DMS153 treated with DMSO at 0.1 percent for 48 hours (cell line): ENCODE results near the gene CEBPA.
"Not testable (repeated sequence)": the region's sequence is repeated elsewhere in the genome, so short reads cannot be mapped to it uniquely, and the experiment has no call there.

Experiments used
- DNase-seq: peaks from one replicate; lab custom pipeline; 2025; ENCODE audit not compliant: unreplicated experiment; lab: John Stamatoyannopoulos, UW

The CEBPA gene

GRCh38 chr19:33301144-33301899 lies 1.0 kb downstream of the CEBPA start:
- no peak for DNase-seq

DNA sequence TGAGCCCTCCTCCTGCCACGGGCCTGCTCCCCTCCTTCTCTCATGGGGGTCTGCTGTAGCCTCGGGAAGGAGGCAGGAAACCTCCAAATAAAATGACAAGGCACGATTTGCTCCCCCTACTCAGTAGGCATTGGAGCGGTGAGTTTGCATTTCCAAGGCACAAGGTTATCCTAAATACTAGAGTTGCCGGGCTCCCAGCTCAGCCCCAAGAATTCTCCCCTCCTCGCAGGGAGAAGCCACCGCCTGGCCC lies 1.5 kb downstream of the CEBPA start:
- no peak for DNase-seq

DNA sequence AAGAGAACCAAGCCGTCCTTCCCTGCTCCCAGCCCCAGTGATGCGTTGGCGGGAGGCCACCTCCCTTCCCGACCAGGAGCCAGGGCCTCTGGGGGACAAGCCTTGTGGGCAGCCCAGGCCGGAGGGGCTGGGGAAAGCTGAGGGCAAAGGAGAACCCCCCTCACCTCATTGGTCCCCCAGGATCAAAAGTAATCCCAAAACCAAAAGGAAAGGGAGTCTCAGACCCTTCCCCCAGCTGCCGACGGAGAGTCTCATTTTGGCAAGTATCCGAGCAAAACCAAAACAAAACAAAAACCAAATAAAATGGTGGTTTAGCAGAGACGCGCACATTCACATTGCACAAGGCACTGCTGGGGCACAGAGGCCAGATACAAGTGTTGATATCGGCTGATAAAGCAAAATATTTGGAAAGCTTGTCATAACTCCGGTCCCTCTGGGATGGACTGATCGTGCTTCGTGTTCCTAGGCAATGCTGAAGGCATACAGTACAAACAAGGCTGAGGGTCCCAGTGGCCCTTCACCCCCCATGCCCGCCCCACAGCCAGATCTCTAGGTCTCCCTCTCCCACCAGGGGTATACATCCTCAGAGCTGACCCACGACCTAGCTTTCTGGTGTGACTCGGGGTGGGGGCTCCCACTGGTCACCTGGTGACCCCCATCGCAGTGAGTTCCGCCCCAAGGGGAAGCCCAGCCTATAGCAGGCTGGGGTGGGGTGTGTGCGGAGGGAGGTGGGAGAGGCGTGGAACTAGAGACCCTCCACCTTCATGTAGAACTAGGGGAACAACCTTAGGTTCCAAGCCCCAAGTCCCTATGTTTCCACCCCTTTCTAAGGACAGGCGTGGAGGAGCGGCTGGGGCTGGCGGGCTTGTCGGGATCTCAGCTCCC lies 2.1 kb downstream of the CEBPA start:
- no peak for DNase-seq

DNA sequence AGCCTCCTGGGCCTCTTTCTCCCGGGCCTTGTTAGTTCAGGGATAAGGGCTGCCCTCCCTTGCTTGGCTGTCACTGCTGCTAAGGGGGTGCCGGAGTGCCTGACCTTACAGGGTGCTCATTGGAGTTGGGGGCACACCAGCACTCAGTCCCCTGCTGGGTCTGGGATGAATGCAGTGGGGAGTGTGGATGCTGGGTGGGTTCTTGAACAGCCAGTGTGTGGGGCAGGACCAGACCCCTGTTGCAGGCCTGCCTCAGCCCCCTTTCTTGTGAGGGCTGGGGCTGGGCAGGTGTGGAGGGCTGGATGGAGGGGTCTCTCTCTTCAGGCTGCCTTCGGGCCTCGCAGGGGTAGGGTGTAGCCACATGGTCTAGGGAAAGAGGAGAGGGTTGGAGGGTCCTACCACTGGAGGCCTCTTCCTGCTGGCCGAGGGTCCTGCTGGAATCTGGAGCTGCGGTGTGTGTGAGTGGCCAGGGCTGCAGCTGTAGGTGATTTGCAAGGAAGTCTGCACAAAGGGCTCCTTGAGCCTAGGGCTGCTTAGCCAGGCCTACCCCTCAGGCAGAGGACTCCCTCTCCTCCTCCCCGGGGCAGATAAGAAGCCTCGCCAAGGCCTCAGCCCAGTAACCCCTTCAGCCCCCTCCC lies 3.2 kb downstream of the CEBPA start:
- no peak for DNase-seq

DNA sequence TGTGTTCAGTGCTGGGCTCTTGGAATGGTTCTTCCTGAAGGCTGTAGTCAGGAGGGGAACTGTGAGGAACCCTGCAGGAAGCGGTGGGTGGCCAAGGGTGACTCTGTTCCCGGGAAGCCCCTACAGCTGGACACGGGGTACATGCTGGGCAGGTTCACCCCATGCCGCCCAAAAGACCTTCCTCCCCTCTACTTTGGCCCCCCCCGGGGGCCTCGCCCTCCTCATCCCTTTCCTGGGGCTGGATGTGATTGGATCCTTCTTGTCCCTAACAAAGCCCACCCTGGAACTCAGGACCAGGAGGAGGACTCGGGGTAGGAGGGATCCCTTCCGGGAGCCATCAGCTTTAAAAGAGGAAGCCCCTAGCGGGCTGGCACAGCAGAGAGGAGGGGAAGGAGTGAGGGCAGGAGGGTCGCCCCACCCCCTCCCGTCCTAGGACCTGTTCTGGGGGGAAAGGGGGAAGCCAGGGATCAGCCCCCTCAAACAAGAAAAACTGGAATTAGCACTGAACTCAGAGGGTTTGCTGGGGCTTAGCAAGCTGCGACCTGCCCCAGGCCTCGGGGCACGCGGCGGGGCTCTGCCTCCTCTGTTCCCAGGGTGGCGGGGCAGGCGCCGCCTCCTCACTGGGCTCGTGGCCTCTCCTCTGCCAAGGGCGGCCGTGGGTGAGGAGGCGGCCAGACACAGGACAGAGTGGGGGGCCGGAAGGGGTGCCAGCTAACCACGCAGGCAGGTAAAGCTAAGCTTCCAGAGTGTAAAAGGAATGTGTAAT lies 4.0 kb downstream of the CEBPA start:
- no peak for DNase-seq

GRCh38 chr19:33297401-33298145 lies 4.8 kb downstream of the CEBPA start:
- no peak for DNase-seq

GRCh38 chr19:33296488-33296971 lies 5.8 kb downstream of the CEBPA start:
- no peak for DNase-seq

DNA sequence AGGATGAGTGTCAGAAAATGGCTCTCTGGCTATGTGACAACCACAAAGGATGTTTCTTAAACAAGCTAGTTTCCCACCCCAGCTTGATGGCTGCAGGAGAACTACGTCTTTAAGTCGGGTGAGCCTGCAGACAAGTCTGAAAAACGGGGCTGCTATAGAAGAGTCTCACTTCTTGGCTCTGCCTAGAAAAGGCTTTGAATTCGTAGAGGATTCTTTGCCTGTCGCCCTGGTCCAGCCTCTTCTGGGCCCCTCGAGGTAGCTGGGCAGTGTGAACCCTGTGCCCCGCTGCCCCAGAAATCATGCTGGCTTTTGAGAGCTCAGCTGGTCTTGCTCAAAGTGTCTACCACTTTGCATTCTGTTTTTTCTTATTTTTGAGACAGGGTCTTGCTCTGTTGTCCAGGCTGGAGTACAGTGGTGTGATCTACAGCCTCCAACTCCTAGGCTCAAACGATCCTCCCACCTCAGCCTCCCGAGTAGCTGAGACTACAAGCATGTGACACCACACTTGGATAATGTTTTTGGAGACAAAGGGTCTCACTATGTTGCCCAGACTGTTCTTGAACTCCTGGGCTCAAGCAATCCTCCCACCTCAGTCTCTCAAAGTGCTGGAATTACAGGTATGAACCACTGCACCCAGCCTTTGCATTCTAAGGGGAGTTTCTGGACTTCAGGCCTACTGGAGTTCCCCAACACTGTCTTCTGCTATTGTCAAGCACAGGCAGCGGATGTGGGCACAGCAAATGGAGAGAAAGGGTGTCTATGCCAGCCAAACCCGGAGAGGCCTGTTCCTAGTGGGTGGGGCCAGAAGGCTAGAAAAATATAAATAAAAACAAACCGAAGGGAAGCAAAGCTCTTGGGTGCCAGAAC lies 6.5 kb downstream of the CEBPA start:
- DNase-seq: no peak

DNA sequence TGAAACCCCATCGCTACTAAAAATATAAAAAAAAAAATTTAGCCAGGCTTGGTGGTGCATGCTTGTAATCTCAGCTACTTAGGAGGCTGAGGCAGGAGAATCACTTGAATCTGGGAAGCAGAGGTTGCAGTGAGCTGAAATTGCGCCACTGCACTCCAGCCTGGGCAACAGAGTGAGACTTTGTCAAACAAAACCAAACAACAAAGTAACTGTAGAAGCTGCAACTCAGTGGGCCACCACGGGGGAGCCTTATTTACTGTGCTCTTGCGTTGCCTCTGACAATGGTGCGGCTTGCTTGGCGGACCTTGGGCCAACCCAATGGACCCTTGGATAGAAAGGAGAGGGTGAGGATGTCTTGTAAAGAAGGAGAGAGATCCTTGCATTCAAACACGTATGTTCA lies 7.3 kb downstream of the CEBPA start:
- DNase-seq: not testable (repeated sequence)

DNA sequence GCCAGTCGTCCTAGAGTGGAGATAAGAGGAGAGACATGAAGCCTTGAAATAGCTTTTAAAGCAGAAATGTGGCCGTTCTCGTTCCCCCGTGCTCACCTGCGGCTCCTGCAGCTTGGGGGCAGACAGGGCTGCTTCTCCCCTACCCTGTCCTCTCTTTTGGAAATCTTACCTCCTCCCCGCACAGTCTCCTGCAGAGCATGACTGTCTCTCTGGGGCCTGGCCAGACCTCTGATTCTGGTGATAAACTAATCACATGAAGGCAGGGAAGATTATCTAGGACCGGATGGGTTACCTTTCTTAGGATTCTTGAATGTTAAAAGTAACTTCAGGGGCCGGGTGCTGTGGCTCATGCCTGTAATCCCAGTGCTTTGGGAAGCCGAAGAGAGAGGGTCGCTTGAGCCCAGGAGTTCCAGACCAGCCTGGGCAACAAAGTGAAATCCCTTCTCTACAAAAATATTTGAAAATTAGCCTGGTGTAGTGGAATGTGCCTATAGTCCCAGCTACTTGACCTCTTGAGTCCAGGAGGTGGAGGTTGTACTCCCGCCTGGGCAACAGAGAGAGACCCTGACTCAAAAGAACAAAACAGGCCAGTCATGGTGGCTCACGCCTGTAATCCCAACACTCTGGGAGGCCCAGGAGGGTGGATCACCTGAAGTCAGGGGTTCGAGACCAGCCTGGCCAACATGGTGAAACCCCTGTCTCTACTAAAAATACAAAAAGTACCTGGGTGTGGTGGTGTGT lies 8.1 kb downstream of the CEBPA start:
- DNase-seq: no peak

DNA sequence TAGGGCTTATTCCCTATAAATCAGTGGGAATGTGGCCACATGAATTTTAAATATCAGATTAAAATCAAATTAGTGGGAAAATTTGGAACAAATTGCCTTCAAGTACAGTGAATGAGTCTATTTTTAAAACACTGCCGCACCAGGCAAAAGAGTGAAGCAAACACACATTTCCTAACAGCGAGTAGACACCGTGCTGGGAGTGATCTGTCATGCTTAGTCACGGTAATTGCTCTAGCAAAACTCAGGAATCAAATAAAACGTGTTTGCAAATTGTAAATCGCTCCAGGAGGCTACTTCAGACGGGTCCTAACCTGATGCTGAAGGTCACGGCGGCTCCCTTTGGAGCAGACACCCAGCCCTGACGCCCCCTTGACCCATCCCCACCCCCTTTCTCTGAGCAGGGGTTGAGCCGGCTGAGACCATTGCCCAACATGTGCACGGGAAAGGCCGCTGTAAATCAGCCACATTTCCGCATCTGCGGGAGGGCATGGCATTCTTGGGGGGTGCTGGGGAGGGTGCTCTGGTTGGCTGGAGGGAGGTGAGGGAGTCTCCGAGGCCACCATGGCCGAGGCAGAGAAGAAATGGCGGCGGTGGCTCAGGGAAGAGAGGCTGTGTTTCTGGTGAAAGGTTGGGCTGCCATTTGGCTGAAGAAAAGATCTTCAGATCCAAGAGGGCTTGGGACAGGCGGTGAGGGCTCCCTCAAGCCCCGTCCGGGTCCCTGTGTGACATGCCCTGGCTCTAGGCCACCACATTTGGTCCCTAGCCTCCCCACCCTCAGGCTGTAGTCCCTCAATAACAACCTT lies 8.9 kb downstream of the CEBPA start:
- DNase-seq: peak; percentile 52

DNA sequence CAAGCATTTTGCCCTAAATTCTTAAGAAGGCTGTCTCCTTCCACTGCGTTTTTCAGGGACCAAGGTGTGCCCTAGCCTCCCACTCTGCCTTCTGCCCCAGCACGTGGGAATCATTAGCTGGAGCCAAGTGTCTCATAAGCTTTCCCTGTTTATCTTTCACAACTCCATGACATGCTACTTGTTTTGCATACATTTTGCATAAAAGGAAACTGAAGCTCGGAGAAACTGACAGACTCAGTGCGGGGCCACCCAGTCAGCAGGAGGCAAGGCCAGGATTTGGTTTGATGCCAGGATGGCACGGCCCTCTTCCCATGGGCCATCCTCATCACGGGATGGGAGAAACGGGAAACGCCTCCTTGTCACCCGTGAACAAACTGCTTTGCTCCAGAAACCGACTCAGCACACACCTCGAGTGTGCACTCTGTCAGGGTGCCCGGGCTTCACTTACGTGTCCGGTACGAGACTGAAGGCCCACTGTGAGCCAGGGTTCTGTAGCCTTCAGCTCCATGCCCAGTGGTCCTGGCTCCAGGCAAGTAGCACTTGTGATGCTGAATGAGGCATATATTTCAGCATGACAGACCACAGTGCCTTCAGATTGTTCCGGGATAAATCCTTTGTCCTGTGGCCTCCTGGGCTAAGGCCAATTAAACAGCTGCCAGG lies 9.6 kb downstream of the CEBPA start:
- DNase-seq: peak; percentile 38

GRCh38 chr19:33291623-33292534 lies 10.5 kb downstream of the CEBPA start:
- no peak for DNase-seq

- DNase-seq: no peak
These were observed 11.2 kb downstream of the CEBPA start for GRCh38 chr19:33290956-33291622.

DNA sequence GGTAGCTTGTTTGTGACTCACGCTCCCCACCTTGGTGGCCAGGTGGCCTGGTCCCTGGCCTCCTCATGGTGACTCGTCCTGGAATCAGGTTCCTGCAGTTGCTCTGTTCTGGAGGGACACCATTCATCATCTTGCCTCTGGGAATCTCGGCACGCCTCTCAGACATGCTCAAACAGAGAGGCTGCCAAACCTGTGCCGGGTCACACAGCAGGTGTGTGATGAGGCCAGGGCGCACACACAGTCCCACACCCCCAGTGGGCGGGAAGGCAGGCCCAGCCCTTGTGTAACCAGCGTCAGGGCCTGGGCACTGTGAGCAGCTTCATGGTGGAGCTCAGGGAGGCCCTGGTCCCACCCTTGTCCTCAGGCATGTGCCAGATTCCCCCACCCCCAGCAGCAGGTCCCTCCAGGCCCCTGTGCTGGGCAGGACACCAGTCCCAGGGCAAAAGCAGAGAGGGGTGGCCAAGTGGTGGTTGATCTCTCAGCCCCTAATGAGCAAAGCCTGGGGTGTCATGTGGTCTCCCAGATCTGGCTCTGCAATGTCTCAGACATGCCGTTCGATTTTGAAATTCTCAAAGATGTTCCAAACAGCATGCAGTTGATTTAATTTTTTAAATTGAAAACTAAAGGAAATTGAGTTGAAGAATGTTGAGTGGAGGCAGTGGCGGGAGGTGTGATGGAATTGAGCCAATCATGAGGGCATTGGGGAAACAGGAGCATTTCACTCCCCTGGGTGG lies 12.1 kb downstream of the CEBPA start:
- no peak for DNase-seq
